Endodermal cell (in vitro differentiated cells): ENCODE results near the gene DPP4. TPM values are rescaled to one million over a fixed set of nuclear protein-coding genes. Genes with fewer than 3 reads are reported as not detected.

Source experiments
- DNase-seq: peaks from one replicate; pipeline ENCODE4 v3.0.0-alpha.2; 2017
- H3K27ac ChIP-seq: 2 replicates; pipeline ENCODE4 v1.5.1; 2013; ENCODE audit warnings: mild to moderate bottlenecking, low read depth, low read length, moderate library complexity
- H3K27me3 ChIP-seq: 2 replicates; pipeline ENCODE4 v1.6.1; 2013; ENCODE audit warnings: mild to moderate bottlenecking, low read length, moderate library complexity; ENCODE audit not compliant: insufficient read depth, control insufficient read depth, poor library complexity, severe bottlenecking
- H3K36me3 ChIP-seq: 2 replicates; pipeline ENCODE4 v1.7.0; 2013; ENCODE audit warnings: mild to moderate bottlenecking, low read length, moderate library complexity; ENCODE audit not compliant: control insufficient read depth, insufficient read depth
- H3K4me1 ChIP-seq: one replicate; pipeline ENCODE4 v1.7.0; 2013; ENCODE audit warnings: low read length; ENCODE audit not compliant: control insufficient read depth, insufficient read depth
- H3K4me3 ChIP-seq: 2 replicates; pipeline ENCODE4 v1.5.1; 2013; ENCODE audit warnings: mild to moderate bottlenecking, low read length, moderate library complexity
- H3K9ac ChIP-seq: 2 replicates; pipeline ENCODE4 v1.6.1; 2013; ENCODE audit warnings: mild to moderate bottlenecking, low read length, moderate library complexity; ENCODE audit not compliant: poor library complexity, severe bottlenecking; ENCODE audit errors: extremely low read depth
- H3K9me3 ChIP-seq: 2 replicates; pipeline ENCODE4 v1.6.1; 2013; ENCODE audit warnings: mild to moderate bottlenecking, low read length, moderate library complexity; ENCODE audit not compliant: control insufficient read depth
- H3K27ac Mint-ChIP-seq: 2 replicates; pipeline ENCODE4 v1.8.0; 2020; ENCODE audit warnings: mixed read lengths
- H3K27me3 Mint-ChIP-seq: 2 replicates; pipeline ENCODE4 v1.8.0; 2021; ENCODE audit warnings: mild to moderate bottlenecking, mixed read lengths; ENCODE audit not compliant: insufficient read depth
- H3K36me3 Mint-ChIP-seq: 2 replicates; pipeline ENCODE4 v1.8.0; 2020; ENCODE audit warnings: low read depth, mixed read lengths
- H3K4me1 Mint-ChIP-seq: 2 replicates; pipeline ENCODE4 v1.8.0; 2020; ENCODE audit warnings: mixed read lengths
- H3K4me3 Mint-ChIP-seq: 2 replicates; pipeline ENCODE4 v1.8.0; 2020; ENCODE audit warnings: mild to moderate bottlenecking, moderate library complexity, mixed read lengths
- H3K9me3 Mint-ChIP-seq: 2 replicates; pipeline ENCODE4 v1.8.0; 2020; ENCODE audit warnings: mild to moderate bottlenecking, mixed read lengths
- CTCF ChIP-seq: fragments of 200-600 bp; sonication (generic); conservative IDR thresholded peaks from 2 replicates; pipeline ENCODE4 v1.5.0; 2021; ENCODE audit warnings: antibody characterized with exemption, mild to moderate bottlenecking
- WGBS, 2 experiments: methylation state at CpG; one replicate each; pipeline versions ENCODE4 v1.1.5 to v1.1.7; 2013; ENCODE audit warnings: missing lambda C conversion rate in 2 of 2, mixed read lengths in 1 of 2; ENCODE audit not compliant: insufficient coverage in 1 of 2, insufficient read length in 1 of 2; 5-methylcytosine and 5-hydroxymethylcytosine counted together
- total RNA-seq, 2 donors: library from RNA; stranded (reverse); fragmentation: NEBNext Ultra II Directional in 1 of 2; extraction: Animal tissue kit (Norgen Biotek cat#: 25700) in 1 of 2; gene quantifications; 2 replicates in 1 of 2; 3 replicates in 1 of 2; pipeline ENCODE4 v1.2.1, GENCODE V29; 2021

DPP4 gene
- total RNA-seq, 2 donors from 2014 or later, result 0.46 to 1.2 TPM

GRCh38 chr2:162002623-162003235 lies 71.3 kb downstream of the DPP4 start:
- no peak overlapping the region for H3K4me3 Mint-ChIP-seq
- 84 to 87% methylated on average over 7 of the region's 7 CpGs for WGBS, 2 experiments
- Histone ChIP-seq H3K27me3 (no peaks in the 10 kb centered on the region), H3K27ac (peak overlapping the region; percentile 83), H3K9ac (no peak overlapping the region), H3K9me3 (no peaks in the 10 kb centered on the region), H3K4me3 (no peak overlapping the region), H3K4me1 (no peaks in the 10 kb centered on the region), H3K36me3 (no peaks in the 10 kb centered on the region)
- H3K9me3 Mint-ChIP-seq, result no peaks in the 10 kb centered on the region
- H3K4me1 Mint-ChIP-seq, result peaks cover 21% of the 10 kb centered on the region
- DNase-seq, result no peak
- no peak for TF ChIP-seq CTCF
- H3K36me3 Mint-ChIP-seq, result no peaks in the 10 kb centered on the region
- no peak overlapping the region for H3K27ac Mint-ChIP-seq
- no peaks in the 10 kb centered on the region for H3K27me3 Mint-ChIP-seq

DNA sequence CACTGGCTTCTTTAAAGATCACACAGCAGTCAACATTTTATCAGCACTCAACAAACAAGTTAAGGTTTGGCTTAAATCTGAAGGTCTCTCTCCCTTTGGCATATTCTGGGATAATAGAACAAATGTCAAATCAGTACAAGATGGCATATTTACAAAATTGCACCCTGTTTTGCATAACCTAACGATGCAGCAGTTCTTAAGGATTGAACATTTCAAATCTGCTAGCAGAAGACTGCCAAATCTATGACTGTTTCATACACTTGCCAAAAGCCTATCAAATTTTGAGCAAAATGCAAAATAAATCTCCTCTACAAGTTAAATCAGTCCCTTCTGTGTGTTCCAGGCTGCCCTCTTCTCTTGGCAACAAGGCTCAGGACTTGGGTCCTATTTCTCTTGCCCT lies 73.6 kb downstream of the DPP4 start:
- no peak overlapping the region for H3K9ac ChIP-seq
- no peaks in the 10 kb centered on the region for H3K9me3 ChIP-seq
- H3K27ac ChIP-seq, result no peak overlapping the region
- no peaks in the 10 kb centered on the region for H3K27me3 Mint-ChIP-seq
- TF ChIP-seq CTCF, result no peak
- H3K27me3 ChIP-seq, result no peaks in the 10 kb centered on the region
- no peaks in the 10 kb centered on the region for H3K36me3 Mint-ChIP-seq
- DNase-seq, result no peak
- no peaks in the 10 kb centered on the region for H3K4me1 ChIP-seq
- no peak overlapping the region for H3K4me3 Mint-ChIP-seq
- H3K36me3 ChIP-seq, result no peaks in the 10 kb centered on the region
- H3K27ac Mint-ChIP-seq, result no peak overlapping the region
- H3K4me3 ChIP-seq, result no peak overlapping the region
- peaks cover 21% of the 10 kb centered on the region for H3K4me1 Mint-ChIP-seq
- WGBS, 2 experiments, result 92 to 95% methylated on average over 1 of the region's 1 CpG
- no peaks in the 10 kb centered on the region for H3K9me3 Mint-ChIP-seq

- no peaks in the 10 kb centered on the region for H3K27me3 ChIP-seq
- no peak overlapping the region for H3K9ac ChIP-seq
- no peak for TF ChIP-seq CTCF
- no peaks in the 10 kb centered on the region for H3K27me3 Mint-ChIP-seq
- no peaks in the 10 kb centered on the region for H3K36me3 Mint-ChIP-seq
- no peak overlapping the region for H3K27ac ChIP-seq
- no peaks in the 10 kb centered on the region for H3K9me3 Mint-ChIP-seq
- H3K4me1 Mint-ChIP-seq, result peaks cover 21% of the 10 kb centered on the region
- H3K4me3 ChIP-seq, result no peak overlapping the region
- no peak for DNase-seq
- peaks cover 3% of the 10 kb centered on the region for H3K4me1 ChIP-seq
- no peaks in the 10 kb centered on the region for H3K9me3 ChIP-seq
- H3K4me3 Mint-ChIP-seq, result no peak overlapping the region
- 87 to 93% methylated on average over 3 to 6 of the region's 6 CpGs for WGBS, 2 experiments
- no peaks in the 10 kb centered on the region for H3K36me3 ChIP-seq
- no peak overlapping the region for H3K27ac Mint-ChIP-seq
Measured at GRCh38 chr2:161999321-161999720, 74.7 kb downstream of the DPP4 start.
